ENCODE data around the gene BANF2. TPM values are rescaled to one million over a fixed set of nuclear protein-coding genes. Genes with fewer than 3 reads are reported as not detected.

The BANF2 gene
- total RNA-seq = not detected
- polyA plus RNA-seq (2013, experiment 1 of 2) = not detected
- not detected for polyA plus RNA-seq (2013, experiment 2 of 2)
- long read RNA-seq, experiment 1 = 0 reads
- long read RNA-seq, experiment 2 = 0 reads
- long read RNA-seq, experiment 3 = 0 reads
- long read RNA-seq, experiment 4 = 0 reads

DNA sequence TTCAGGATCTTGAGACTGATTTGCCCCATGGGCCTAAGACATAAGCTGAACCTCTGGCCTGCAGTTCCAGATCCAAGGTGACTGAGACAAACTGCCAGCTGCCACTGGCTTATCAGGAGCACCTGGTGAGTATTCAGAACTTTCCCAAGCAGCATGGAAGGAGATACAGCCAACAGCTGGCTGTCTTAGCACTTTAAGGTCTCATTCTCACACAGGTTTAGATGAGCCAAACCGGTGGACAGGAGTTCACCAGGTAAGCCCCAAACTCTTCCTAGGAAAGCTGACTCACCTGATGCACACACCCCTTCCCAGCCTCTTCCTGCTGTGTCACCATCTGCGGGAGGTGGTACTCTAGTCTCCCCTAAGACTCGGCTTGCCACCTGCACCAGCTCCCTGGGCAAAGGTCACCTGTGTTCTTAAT, at the start of gene BANF2:
Gene BANF2 (plus strand): TSS at position 36 of the 421 bp plus-strand sequence. CDS start 25,060 bp downstream, outside the sequence.
- no peak within 1 kb of the TSS for H3K4me3 Mint-ChIP-seq
- peaks cover 5% of the 10 kb centered on the region for H3K9me3 ChIP-seq (ENCODE audit: control insufficient read depth, low read length)
- H3K27me3 Mint-ChIP-seq (ENCODE audit: insufficient read depth) = no peaks in the 10 kb centered on the region
- WGBS, 2 experiments (ENCODE audit: insufficient coverage in 1 of 2, insufficient read length in 1 of 2) = 68 to 72% methylated on average over 3 of the region's 3 CpGs
- H3K36me3 ChIP-seq (ENCODE audit: control insufficient read depth, insufficient read depth, low read length) = no peaks in the 10 kb centered on the region
- no peaks in the 10 kb centered on the region for H3K9me3 Mint-ChIP-seq
- H3K27ac Mint-ChIP-seq = no peak within 1 kb of the TSS
- H3K27ac ChIP-seq (ENCODE audit: low read depth, low read length) = no peak within 1 kb of the TSS
- no peak within 1 kb of the TSS for H3K4me3 ChIP-seq (ENCODE audit: low read length)
- TF ChIP-seq, protein P1, sequence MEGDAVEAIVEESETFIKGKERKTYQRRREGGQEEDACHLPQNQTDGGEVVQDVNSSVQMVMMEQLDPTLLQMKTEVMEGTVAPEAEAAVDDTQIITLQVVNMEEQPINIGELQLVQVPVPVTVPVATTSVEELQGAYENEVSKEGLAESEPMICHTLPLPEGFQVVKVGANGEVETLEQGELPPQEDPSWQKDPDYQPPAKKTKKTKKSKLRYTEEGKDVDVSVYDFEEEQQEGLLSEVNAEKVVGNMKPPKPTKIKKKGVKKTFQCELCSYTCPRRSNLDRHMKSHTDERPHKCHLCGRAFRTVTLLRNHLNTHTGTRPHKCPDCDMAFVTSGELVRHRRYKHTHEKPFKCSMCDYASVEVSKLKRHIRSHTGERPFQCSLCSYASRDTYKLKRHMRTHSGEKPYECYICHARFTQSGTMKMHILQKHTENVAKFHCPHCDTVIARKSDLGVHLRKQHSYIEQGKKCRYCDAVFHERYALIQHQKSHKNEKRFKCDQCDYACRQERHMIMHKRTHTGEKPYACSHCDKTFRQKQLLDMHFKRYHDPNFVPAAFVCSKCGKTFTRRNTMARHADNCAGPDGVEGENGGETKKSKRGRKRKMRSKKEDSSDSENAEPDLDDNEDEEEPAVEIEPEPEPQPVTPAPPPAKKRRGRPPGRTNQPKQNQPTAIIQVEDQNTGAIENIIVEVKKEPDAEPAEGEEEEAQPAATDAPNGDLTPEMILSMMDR (conservative IDR thresholded peaks at IDR 0.05) = no peak
- H3K27me3 ChIP-seq (ENCODE audit: control insufficient read depth, insufficient read depth, low read length, poor library complexity, severe bottlenecking) = no peaks in the 10 kb centered on the region
- H3K4me1 ChIP-seq (ENCODE audit: control insufficient read depth, insufficient read depth, low read length) = no peaks in the 10 kb centered on the region
- no peaks in the 10 kb centered on the region for H3K4me1 Mint-ChIP-seq
- no peaks in the 10 kb centered on the region for H3K36me3 Mint-ChIP-seq (ENCODE audit: low read depth)
- no peak within 1 kb of the TSS for H3K9ac ChIP-seq (ENCODE audit: extremely low read depth, low read length, poor library complexity, severe bottlenecking)
- no peak for DNase-seq

DNA sequence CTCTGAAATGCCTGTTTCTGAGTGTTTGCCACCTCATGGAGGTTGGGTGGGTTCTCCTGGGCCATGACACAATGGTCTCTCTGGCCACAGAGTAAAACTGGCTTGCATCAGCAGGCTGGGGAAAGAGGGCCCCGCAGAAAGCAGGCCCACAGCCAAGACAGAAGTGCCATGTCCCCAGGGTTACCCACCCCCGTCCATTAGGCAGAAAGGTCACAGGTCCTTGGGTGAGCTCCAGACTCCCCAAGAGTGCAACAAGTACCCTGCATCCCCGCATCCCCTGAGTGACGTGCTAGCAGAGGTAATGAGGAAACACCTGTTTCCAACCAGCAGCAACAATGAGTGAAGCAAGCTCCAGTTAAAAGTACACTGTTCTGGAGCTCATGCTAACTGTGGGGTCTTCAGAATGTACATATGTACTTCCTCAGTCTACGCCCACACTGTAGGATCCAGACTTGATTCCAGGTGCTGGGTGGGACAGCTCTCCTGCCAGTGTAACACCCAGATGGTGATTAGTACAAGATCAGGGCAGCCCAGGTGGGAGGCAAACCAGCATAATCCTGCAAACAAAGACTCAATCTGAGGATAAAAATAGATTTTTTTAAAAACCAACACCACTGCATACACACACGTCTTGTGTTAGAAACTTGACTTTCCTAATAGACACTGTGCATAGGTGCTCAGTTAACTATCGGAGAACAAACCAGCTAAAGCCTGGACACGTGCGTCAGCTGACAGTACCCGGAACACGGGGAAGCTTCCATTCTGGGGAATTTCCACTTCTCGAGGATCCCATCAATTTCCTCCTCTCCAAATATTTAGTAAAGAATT, 49.3 kb upstream of the BANF2 start:
- H3K4me1 Mint-ChIP-seq = peaks cover 36% of the 10 kb centered on the region
- H3K4me3 ChIP-seq (ENCODE audit: low read length) = no peak overlapping the region
- DNase-seq = no peak
- peaks cover 29% of the 10 kb centered on the region for H3K36me3 Mint-ChIP-seq (ENCODE audit: low read depth)
- H3K9me3 ChIP-seq (ENCODE audit: control insufficient read depth, low read length) = no peaks in the 10 kb centered on the region
- no peak overlapping the region for H3K27ac ChIP-seq (ENCODE audit: low read depth, low read length)
- TF ChIP-seq, protein P1 (conservative IDR thresholded peaks at IDR 0.05) = no peak
- H3K27me3 Mint-ChIP-seq (ENCODE audit: insufficient read depth) = no peaks in the 10 kb centered on the region
- H3K36me3 ChIP-seq (ENCODE audit: control insufficient read depth, insufficient read depth, low read length) = peaks cover 61% of the 10 kb centered on the region
- no peaks in the 10 kb centered on the region for H3K27me3 ChIP-seq (ENCODE audit: control insufficient read depth, insufficient read depth, low read length, poor library complexity, severe bottlenecking)
- H3K9ac ChIP-seq (ENCODE audit: extremely low read depth, low read length, poor library complexity, severe bottlenecking) = no peak overlapping the region
- no peak overlapping the region for H3K4me3 Mint-ChIP-seq
- H3K9me3 Mint-ChIP-seq = peaks cover 5% of the 10 kb centered on the region
- peaks cover 49% of the 10 kb centered on the region for H3K4me1 ChIP-seq (ENCODE audit: control insufficient read depth, insufficient read depth, low read length)
- H3K27ac Mint-ChIP-seq = peak overlapping the region; percentile 35
- 91 to 95% methylated on average over 7 to 12 of the region's 12 CpGs for WGBS, 2 experiments (ENCODE audit: insufficient coverage in 1 of 2, insufficient read length in 1 of 2)

DNA sequence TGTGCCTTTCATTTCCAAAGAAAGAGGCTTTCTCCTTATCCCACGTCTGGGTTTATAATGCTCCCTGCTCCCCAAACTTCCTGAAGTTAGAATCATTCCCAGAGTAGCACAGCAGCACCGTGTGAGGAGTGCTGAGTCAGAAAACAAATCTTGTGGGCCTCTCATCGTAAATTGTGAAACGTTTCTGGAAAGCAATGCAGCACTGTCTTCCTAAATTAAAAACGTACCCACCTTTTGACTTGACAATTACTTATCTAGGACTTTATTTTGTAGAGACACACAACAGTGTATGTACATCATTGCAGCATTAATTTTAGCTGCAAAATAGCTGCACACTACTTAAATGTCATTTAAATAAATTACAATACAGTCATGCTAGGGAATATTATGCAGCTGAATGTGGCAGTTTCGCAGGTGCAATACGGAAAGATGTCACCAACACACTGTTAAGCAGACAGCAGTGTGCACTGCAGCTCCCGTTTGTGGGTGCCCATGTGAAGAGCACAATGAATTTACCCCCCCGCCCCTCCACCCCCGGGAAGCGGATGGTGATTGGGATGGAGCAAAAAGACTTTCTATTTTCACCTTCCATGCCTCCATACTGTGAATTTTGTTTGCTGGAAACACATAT, 48.5 kb upstream of the BANF2 start:
- H3K4me1 Mint-ChIP-seq = peaks cover 35% of the 10 kb centered on the region
- TF ChIP-seq, protein P1 (conservative IDR thresholded peaks at IDR 0.05) = no peak
- H3K27me3 Mint-ChIP-seq (ENCODE audit: insufficient read depth) = no peaks in the 10 kb centered on the region
- DNase-seq = no peak
- Histone ChIP-seq H3K9me3 (ENCODE audit: control insufficient read depth, low read length) (no peaks in the 10 kb centered on the region), H3K27me3 (ENCODE audit: control insufficient read depth, insufficient read depth, low read length, poor library complexity, severe bottlenecking) (no peaks in the 10 kb centered on the region), H3K27ac (ENCODE audit: low read depth, low read length) (no peak overlapping the region), H3K9ac (ENCODE audit: extremely low read depth, low read length, poor library complexity, severe bottlenecking) (no peak overlapping the region), H3K36me3 (ENCODE audit: control insufficient read depth, insufficient read depth, low read length) (peaks cover 66% of the 10 kb centered on the region), H3K4me3 (ENCODE audit: low read length) (no peak overlapping the region), H3K4me1 (ENCODE audit: control insufficient read depth, insufficient read depth, low read length) (peaks cover 45% of the 10 kb centered on the region)
- H3K9me3 Mint-ChIP-seq = peaks cover 5% of the 10 kb centered on the region
- peaks cover 30% of the 10 kb centered on the region for H3K36me3 Mint-ChIP-seq (ENCODE audit: low read depth)
- no peak overlapping the region for H3K4me3 Mint-ChIP-seq
- peak overlapping the region; percentile 28 for H3K27ac Mint-ChIP-seq
- 88 to 95% methylated on average over 7 to 11 of the region's 11 CpGs for WGBS, 2 experiments (ENCODE audit: insufficient coverage in 1 of 2, insufficient read length in 1 of 2)

Data from endodermal cell (in vitro differentiated cells).